ENCODE data around the gene NSL1.
A peak's percentile ranks its signal among the peaks of the same experiment; 100 is the strongest.

Gene NSL1

DNA sequence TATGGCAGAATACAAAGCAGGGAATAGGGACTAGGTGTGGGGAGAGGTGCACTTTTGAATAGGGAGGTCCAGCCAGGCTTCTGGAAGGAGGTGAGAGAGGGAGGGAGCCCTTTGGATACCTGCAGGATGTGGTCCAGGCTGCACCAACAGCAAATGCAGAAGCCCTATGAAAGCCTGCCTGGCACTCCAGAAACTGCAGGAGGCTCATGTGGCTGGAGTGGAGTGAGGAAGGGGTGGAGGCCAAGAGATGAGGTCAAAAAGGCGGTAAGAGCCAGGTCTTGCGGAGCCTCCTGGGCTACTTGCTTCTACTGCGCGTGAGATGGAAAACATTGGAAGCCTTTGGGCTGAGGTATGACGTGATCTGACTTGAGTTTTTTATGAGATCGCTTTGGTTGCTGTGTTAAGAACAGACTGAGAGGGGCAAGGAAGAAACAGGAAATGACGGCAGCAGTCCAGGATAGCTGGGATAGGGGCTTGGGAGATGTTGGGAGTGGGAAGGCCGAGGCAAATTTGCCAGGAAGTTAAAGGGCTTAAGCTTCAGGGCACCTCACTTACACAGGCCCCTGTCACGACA is 87.5 kb downstream of the NSL1 start:
- no peak for DNase-seq (ENCODE audit: low read depth in 2 of 2)

DNA sequence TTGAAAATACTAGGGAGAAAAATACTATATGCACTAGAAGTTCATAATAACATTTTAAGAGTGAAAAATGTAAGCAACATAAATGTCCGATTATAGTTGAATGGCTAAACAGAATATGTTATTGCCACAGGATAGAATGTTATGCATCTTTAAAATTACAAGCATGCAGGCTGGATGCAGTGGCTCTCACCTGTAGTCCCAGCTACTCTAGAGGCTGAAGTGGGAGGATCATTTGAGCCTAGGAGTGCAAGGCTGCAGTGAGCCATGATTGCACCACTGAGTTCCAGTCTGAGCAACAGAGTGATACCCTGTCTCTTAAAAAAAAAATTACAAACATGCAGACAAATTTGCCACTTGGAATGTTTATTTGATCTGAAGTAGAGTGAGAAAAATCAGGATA is 88.9 kb downstream of the NSL1 start:
- DNase-seq (ENCODE audit: low read depth in 2 of 2) = no peak

DNA sequence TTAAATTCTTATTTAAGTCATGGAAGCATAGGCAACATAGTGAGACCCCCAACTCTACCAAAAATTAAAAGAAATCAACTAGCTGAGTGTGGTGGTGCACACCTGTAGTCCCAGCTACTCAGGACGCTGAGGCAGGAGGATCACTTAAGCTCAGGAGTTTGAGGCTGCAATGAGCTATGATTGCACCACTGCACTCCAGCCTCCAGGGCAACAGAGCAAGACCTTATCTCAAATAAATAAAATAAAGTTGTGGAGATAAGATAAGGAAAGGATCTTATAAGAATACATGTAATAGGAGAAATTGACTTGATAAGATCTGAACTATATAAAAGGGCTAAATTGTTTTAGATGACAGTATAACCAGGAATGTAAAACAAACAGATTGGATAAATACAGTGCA is 89.7 kb downstream of the NSL1 start:
- DNase-seq (ENCODE audit: low read depth in 2 of 2) = no peak

DNA sequence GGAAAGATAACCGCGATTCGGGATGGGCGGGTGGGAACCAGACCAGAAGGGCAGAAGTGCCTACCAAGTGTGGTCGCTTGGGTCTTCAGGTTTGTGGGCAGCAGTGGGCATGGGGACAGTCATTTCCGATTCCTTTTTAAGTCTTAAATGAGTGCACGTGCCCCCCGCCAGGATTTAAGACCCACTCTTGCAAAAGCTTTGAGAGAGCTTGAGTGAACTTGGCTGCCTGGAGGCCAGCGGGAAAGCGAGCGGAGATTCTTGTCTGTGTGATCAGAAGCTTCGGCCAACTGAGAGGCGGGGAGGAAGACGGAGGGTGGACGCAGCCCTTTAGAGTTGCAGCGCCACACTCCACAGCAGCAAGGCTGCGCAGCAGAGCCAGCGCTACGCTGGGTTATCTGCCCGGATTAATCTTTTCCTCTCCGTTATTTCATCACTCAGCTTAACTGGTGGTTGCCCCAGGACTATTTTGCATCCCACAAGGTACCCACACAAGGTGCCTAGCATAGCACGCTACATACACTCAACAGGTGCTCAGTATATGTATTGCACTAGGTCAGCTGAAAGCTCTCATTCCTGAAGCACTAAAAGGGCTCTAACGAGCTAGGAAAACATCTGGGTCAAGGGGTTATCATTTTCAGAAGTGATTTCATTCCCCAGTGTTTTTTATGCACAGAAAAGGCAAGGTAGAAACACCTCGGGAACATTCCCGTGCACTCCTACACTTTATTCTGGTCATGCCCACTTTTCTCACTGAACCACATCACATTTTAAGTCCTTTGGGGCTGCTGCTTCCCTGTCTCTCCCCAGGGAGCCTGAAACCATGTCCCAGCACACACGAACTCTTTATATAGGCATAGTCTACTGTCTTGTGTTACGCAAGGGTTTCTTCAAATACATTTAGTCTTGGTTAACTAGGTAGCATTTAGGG is 90.4 kb downstream of the NSL1 start:
- peak in 1 of 2 donors; percentile 24 for DNase-seq (ENCODE audit: low read depth in 2 of 2)

DNA sequence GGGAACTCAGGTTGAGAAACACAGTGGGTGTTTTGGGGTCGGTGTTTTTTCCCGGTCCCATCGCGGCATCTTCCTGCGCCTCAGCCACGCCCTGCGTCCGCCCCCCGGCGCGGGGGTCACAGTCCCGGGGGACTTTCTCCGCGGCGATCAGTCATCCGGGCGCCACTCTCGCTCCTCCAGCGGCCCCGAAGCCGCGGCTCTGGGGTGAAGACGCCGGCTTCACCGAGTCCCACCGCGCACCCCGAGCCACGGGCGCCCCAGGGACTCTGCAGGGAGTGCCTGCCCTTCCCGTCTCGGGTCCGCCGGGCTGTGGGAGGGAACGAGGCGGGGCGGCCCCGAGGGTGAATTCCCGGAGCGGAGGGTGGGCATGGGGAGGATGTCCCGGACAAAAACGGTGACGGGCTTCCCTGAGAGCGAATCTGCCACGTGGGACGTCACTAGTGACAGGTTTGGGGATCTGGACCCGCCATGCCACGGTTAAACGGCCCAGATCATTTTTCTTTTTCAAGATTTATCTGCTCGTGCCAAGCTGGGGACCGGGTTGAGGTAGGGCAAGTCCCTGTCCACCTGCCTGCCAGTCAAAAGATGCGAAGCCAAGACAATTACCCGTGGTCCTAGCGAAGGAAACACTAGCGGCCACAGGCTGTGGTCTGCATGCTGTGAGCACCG is 91.2 kb downstream of the NSL1 start:
- peak; percentile 56 for DNase-seq (ENCODE audit: low read depth in 2 of 2)

DNA sequence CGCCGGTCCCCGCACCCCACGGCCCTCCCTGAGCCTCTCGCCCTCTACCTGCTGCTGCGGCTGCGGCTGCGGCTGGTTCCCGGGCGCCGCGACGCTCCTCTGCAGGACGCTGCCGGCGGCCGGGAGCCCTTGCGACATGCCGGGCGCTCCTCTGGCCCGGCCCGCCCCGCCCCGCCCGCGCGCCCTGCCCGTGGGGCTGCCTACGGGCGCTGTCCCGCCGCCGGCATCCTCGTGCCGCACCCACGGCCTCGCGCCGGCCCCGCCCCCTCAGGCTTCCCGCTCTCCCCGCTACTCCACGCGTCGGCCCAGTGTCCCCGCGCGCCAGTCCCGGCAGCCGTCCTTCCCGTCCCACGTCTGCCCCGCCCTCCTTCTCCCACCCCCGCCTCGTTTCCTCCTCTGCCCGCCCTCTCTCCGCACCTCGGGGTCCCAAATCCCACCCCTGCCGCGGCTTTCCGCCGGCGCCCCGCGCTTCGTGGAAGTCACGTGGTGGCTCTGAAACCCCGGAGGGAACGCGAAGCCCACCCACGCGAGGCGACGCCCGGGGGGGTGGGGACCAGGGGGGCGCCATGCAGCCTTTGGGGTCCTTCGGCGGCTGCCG is 91.9 kb downstream of the NSL1 start, which contains the start of gene BATF3:
BATF3 (minus strand) TSS at position 216 of the 598 bp plus-strand sequence; CDS start at position 138, 78 bp downstream.
- DNase-seq (ENCODE audit: low read depth in 2 of 2) = peak; percentile 62 to 64

DNA sequence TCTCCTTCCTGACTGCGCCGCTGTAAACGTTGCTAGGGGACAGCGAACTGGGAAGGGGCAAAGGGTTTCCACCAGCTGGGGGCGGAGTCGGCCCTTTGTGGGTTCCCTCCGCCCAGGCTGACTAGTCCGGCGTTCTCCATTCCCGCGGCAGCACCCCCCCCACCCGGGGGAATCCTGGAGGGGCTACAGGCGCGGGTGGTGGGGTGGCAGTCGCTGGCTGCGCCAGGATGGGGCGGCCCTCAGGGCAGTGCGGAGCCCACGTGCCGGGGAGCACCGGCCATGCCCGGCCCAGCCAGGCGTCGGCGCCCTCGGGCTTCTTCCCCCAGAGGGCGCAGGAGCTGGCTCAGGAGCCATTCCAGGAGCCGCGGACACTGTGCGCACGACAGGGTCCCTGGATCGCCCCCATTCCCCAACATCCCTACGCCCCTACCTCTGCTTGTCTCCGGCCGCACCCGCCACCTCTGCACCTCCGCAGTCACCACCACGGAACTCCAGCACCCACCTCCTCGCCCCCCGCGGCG is 92.4 kb downstream of the NSL1 start:
- DNase-seq (ENCODE audit: low read depth in 2 of 2) = peak; percentile 34 to 50

DNA sequence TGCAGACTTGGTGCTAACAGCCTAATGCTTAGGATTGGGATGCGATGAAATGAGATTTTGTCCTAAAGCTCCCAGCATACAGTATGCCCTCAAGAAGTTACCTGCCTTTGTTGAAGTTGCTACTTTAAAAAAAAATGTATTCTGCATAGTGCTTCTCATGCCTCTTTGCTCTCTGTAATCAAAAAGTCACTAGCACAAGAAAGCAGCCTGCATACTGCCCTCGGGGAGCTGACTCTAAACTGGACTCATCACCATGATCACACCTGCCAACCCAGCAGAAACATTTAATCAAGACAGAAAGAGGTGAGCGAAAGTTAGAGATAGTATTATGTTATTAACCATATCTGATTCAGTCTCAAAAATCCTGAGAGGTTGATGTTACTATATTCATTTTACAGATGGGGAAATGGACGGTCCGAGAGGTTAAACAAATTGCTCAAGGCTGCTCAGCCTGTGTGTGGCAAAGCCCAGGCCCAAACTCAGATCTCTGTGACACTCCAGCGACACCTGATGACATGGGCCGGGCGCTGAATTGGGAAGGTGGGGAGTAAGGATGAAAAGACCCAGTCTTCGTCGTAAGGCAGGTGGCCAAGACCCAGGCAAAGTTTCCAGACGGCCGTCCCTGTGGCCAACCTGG is 93.0 kb downstream of the NSL1 start:
- no peak for DNase-seq (ENCODE audit: low read depth in 2 of 2)

DNA sequence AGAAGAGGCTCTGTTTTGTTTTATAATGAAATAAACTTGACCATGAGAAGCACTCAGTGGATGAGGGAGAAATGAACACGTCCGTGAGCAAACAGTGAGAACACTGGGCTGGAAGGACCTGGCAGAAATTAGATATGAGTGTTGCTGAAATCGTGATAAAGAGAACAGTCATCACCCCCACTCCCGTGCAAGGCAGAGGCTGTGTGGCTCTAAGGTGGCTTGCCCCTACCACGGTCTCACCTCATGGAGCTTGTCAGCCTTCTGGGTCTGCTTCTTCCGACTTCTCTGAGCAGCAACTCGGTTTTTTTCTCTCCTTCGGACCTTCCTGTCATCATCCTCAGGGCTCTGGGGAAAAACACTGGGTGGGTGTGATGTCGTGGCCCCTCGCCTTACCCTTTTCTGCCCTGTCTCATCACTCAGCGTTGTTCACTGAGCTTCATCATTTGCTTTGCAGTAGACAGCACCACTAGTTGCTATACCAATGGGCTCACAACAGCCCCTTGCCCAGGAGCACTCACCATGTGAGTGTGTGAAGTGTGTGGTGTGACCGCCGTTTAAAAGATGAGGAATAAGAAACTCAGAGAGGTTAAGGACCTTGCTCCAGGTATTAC is 94.8 kb downstream of the NSL1 start:
- DNase-seq (ENCODE audit: low read depth in 2 of 2) = no peak

DNA sequence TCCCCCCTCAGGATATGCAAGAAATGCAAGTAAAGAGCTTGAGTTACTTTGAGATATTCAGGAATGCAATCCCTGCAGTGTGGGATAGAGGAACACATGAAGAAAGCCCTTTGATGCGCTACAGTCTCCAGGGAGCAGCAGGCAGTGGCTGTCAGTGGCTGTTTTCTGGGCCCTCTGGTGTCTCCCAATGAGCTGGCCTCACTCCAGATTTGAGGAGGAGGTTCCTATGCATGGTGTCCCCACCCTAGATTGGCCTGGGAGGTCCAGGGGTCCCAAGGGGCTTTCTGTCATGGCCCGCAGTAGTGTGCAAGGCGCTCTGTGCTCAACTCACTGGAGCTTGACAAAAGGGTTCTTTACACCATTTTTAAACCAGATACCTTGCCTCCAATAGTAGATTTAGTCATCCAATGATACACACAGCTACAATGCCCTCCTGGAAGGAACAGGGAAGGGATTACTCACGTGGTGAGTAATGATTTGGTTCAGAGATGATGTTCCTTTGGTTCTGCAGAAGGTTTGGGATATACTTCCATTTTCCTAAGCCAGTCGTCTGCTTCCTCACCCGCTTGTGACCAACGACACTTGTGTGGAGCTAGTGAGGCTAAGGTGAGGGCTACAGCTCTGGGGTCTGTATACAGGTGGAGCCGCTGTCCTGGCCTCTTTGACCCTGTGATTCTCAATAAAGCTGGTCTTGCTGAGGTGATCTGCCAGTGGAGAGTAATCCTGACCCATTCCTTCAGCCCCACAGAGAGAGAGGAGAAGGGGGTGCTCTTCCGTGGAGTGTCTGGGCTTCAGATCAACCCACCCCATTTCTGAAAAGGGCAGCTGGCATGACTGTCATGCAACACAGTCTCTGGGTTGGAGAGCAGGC is 98.6 kb downstream of the NSL1 start:
- no peak for DNase-seq (ENCODE audit: low read depth in 2 of 2)

DNA sequence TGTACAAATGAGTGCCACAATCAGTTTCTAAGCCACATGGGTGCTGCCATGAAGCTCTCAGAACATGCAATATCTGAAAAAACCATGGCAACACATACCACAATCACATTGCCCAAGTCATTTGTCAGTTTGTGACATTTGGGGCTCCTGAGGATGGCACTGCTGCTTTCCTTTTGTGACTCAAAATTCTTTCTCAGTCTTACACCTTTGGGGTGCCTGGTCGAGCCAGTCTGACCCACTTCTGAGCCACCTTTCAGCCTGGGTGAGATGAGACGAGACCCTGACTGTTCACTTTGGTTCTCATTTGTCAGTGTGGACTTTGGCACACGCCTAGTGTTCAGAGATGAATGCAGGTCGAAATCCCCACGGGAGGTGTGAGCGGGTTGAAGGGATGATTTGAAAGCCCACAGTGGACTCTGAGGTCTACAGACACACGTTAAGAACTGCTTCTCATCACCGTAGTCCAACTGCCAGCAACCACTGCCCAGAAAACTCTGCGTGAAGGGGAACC is 100.0 kb downstream of the NSL1 start:
- no peak for DNase-seq (ENCODE audit: low read depth in 2 of 2)

DNA sequence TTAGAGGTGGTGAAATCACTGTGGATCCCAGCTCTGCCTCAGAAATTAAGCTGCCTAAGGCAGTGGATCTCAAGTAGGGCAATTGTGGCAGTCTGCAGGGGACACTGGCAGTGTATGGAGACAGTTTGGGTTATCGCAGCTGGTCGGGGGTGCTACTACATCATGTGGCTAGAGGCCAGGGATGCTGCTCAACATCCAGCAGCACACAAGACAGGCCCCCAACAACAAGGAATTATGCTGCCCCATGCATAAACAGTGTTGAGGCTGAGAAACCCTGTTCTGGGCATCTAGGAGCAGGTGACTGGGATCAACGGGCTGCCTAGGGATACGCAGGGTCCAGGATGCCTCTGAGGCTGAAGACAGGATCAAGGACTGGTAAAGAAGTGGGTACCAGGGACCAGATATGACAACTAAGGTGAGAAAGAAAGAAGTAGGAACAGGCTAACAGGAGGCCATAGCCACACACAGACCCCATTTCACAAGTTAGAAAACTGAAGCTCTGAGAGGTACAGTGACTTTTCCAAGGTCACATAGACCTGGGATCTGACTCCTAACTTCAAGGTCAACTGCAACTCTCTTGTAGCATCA is 100.7 kb downstream of the NSL1 start:
- no peak for DNase-seq (ENCODE audit: low read depth in 2 of 2)

DNA sequence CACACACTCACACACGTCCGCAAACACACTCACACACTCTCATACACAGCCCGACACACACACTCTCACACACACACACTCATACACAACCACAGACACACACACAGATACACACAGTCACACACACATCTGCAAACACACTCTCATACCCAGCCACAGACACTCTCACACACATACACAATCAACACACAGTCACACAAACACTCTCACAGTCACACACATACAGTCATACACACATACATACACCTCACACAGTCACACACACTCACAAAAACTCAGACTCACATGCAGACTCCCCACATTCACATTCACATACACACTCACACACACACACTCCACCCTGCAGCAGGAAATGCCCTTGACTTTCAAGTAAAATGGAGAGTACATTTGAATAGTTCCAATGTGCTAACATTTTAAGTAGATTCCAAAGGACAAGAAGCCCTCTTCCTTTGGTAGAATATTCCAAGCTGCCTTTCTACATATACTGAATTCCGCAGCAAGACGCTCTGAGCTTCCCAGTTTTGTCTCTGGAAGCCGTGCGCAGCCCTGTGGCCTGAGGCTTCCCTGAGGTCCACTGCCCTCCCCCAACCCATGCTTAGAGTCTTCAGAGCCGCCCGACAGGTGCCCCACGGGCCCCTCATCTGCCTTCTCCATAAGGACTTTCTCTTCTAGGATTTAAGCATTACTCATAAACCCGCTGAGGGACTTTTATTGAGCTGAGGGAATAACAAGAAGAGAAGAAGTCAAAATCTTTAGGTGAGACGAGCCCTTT is 101.6 kb downstream of the NSL1 start:
- DNase-seq (ENCODE audit: low read depth in 2 of 2) = no peak

DNA sequence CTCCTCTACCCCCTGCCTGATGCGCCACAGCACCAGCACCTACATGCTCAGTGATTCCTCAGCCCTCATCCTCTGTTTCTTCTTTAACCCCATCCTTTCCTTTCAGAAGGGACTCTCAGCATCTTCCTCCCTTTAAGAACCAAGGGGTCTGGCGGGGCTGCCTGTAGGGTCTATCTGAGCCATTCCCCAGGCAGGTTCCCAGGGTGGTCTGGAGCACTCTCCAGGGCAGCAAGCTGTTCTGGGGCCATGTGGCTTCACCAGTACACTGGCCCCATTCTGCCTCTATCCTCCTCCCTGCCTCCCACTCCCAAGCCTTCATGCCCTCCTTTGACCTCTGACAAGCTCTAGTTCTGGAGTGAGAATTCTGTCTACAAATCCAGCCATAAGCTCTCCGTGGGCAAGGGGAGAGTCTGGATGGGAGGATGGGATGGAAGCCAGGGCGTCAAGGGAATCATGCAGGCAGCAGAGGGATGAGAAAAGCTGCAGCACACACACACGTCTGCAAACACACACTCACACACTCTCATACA is 102.3 kb downstream of the NSL1 start:
- no peak for DNase-seq (ENCODE audit: low read depth in 2 of 2)

DNA sequence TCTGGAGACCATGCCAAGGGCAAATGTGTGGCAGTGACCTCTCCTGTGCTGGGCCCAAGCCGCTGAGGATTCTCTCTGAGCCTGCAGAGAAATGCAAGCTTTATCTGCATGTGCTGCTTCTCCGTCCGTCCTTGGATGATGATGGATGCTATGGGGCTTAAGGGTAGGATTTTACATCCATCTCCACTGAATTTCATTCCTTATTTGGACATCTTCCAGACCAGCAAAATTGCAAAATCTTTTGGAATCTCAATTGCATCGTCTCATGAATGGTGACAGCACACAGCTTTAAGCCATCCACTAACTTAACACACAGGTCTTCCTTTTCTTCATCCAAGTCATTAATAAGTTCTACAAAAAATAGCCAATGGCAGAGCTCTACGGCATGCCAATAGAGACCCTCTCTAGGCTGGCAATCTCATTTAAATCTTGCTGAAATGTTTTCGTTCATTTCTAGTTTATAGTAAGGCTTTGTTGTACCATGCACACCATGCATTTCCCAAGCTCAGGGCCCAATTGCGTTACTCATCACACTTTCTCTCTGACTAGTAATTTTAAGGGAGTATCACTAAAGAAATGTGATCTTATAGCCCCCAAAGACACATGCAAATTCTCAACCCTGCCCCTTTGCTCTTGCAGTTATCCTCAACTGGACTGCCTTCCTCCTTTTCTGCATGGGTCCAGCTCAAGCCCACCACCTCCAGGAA is 103.1 kb downstream of the NSL1 start:
- no peak for DNase-seq (ENCODE audit: low read depth in 2 of 2)

DNA sequence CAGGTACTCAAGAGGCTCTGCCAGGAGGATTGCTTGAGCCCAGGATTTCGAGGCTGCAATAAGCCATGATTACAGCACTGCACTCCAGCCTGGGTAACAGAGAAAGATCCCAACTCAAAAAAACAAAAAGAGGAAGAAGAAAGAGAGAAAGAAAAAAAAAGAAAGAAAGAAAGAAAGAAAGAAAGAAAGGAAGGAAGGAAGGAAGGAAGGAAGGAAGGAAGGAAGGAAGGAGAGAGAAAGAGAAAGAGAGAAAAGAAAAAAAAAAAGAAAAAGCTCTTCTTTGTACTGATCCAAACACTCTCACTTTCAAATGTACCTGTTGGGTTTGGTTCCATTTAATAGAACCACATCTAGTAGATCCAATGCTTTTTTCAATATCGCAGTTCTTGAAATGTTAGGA is 103.8 kb downstream of the NSL1 start:
- no peak for DNase-seq (ENCODE audit: low read depth in 2 of 2)

DNA sequence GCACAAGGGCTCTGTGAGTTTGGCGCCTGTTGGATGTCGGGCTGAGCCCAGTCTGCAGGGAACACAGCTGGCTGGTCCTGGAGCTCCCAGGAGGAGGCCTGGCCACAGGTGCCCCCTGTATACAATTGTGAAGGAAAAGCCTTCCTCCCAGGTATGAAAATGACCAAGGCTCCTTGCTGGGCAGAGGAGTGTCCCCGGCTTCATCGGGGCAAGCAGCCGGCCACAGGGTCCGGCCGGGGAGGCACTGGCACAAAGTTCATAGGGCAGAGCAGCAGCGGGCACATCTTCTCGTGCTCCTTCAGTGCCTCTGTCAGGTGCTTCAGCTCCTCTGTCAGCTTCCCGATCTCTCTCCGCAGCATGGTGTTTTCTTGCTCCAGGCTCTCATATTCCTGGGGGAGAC is 105.0 kb downstream of the NSL1 start:
- DNase-seq (ENCODE audit: low read depth in 2 of 2) = no peak

DNA sequence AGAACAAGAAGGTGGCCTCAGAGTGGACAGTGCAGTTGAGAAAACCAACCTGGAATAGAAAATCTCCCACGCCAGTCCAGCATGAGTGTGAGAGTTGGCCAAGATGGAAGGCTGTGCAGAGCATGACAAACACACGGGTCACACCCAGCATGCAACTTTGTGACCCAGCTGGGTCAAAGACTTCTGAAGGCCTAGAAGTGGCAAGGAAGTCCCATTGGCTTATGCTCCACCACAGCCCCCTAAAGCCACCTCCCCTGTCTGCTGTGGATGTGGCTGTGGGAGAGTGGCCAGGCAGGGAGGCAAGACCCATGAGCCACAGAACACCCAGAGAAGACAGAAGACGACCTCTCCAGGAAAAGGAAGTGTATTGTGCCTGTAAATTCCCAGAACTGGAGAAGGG is 105.5 kb downstream of the NSL1 start:
- no peak for DNase-seq (ENCODE audit: low read depth in 2 of 2)

All from stimulated activated CD4-positive, alpha-beta T cell treated with anti-CD3 and anti-CD28 coated beads, Interleukin-1b, Interleukin-23, amount 100 ng/mL, for 4 hours (primary cell).